ENCODE measurements around the gene CREB3L1.

Gene CREB3L1

DNA sequence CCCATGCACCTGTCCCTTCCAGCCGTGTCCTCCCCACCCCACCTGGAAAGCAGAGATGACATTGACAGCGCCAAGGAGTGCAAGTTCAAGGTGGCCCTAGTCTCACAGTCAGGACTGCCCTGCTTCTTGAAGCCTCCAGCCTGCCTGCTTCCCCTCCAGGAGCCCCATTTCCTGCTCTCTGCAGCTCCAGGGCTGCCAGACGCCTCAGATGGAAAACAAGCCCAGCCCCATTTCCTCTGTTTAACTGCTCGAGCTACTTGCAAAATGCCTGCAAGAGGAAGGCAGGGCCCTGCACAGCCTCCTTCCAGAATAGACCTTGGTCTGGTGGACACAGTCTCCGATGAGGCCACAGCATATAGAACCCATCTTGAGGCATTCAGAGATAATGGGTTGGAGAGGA, 64.8 kb downstream of the CREB3L1 start:
- no peak for DNase-seq (ENCODE audit: extremely low read depth in 1 of 2, low read depth in 1 of 2)

DNA sequence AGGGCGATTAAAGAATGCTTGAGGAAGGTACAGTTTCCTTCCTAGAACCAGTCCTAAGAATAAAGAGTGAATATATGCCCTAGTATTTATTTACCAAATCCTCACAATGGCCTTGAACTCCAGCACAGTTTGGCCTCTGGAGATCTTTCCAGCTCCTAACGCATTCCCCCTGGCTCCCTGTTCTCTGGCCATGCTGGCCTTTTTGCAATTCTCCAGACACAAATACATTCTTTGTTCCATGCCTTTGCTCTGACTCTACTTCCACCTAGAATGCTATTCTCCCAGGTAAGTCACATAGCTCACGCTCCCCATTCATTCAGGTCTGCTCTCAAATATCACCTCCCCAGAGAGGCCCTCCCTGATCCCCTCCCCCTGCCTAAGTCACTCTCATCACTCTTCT, 66.1 kb downstream of the CREB3L1 start:
- DNase-seq (ENCODE audit: extremely low read depth in 1 of 2, low read depth in 1 of 2), result no peak

DNA sequence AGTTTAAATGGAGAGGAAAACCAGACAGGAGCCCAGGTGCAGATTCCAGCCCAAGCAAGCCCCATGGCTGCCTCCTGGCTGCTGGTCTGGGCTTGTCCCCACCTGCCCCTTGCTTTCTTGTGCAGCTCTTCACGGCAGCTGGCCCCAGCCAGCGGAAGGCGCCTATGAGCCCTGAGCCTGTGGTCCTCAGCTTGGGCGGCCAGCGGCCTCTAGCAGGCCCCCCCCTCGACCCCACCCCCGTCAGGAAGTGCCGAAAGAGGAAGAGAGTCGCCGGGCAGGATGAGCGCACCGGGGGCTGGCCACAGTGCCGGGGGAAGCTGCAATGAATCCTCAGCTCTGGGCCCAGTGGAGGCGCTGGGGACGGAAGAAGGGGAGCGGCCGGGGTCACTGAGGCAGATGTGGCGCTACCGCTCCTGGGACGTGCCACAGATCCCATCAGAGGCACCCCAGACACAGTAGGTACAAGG, 67.7 kb downstream of the CREB3L1 start:
- DNase-seq (ENCODE audit: extremely low read depth in 1 of 2, low read depth in 1 of 2), result no peak

DNA sequence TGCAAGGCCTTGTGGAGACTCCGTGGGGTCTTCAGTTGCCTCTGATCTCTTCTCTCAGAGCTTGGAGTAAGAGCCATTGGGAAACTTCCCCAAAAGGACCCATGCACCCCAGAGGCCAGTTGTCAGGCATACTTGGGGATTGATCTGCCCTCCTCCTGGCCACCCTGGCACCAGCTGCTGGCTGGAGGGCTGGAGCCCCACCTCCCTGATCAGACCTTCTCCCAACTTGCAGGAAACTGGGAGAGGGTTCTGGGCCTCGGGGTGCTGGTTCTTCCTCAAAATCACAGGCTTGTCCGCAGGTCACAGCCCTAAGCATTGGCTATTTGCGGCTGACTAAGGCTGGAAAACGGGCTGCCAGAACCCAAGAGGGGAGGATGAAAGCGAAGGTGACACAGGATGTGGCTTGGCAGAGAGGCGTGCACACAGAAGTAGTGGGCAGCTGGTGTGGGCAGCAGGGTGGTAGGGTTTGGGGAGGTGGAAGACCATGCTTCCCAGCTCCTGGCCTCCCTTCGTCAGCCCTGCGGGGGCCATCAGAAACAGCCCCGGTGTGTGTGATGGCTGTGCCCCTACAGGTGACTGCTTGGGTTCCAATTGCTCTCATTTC, 68.5 kb downstream of the CREB3L1 start:
- no peak for DNase-seq (ENCODE audit: extremely low read depth in 1 of 2, low read depth in 1 of 2)

DNA sequence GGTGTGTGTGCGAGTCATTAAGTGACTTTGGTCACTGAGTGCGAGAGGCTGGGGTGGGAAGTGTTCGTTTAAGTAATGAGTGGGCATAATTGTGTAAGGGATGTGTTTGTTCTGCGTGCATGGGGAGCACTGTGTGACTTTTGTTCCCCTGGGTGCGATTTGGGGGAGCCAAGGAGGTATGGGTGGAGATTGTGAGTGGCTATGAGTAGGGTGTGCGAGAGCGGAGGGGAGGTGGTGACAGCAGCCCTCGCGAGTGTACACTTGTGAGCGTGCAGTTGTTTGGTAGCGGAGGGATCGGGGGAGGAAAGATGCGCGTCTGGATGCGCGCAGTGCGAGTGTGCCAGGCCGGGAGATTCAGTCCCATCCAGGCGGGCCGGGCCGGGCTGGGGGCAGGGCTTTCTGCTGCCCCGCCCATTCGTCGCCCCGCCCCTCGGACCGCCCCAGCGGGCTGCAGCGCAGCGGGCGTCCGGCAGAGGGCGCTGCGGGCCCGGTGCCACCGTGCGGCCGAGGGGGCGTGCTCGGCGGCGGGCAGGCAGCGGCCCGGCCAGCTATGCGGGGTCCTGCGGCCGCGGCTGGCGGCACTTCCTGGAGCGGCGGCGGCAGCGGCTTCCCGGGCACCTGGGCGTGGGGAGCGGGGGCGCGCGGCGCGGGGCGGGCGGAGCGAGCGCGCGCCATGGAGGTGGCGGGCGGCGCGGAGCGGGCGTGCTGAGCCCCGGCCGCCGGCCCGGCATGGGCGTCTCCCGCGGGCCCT, 69.6 kb downstream of the CREB3L1 start, which contains the start of gene DGKZ:
DGKZ (plus strand) TSS at position 578 of the 751 bp plus-strand sequence. CDS start 197 bp downstream, outside the sequence.
- peak; percentile 59 to 86 for DNase-seq (ENCODE audit: extremely low read depth in 1 of 2, low read depth in 1 of 2)

DNA sequence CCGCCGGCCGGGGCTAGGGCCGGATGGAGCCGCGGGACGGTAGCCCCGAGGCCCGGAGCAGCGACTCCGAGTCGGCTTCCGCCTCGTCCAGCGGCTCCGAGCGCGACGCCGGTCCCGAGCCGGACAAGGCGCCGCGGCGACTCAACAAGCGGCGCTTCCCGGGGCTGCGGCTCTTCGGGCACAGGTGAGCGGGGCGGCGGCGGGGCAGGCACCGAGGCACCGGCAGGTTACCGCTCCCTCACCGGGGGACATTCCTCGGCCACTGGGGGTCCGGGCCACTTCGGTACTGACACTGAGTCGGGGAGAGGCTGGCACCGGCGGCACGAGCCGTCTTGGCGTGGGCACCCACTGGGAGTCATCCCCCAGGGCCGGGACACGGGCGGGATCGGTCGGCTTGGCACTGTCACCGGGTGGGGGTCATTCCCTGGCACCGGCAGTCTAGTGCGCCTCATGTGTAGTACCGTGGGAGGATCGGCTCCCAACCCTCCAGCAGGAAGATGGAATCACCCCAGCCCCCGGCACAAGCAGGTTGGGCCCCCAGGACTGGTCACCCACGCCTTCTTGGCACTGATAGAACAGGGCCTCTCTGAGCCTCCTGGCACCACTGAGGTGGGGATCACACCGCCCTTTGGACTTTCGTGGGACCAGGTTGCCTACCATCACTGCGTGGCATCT, 70.3 kb downstream of the CREB3L1 start:
- no peak for DNase-seq (ENCODE audit: extremely low read depth in 1 of 2, low read depth in 1 of 2)

DNA sequence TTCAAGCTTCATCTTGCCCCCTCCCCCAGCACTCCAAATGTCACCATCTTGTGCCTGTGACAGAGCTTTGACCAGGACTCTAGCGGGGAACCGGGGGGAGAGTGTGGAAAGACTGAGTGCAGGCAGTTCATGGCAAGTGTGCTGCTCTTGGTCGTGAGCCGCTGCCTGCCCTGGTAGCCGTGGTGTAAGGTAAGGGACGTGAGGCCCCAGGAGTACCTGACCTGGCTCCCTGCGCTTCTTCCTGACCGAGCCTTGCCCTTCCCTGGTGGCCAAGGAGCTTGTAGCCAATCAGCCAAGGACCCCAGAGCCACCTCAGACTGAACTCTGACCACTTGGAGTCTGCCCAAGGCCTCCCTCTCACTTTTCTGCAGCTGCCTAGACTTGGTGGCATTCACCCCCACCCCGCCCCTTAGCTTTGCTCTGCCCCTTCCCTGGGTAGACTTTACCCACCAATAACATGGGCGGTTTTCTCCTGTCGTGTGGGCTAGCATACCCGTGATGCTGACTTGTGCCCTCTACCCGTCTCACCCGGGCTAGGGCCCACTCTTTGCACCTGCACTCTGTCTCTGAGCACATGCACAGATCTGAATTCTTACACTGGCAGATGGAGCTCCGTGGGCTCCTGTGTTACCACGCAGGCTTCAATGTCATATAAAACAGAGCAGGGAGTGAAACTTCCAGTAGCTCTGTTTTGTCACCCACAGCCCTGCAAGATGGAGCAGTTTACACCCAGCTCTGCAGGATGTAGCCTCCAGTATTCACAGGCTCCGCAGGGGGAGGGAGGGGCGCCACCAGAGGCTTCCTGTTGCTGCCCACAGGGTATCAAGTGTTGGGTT, 71.3 kb downstream of the CREB3L1 start:
- DNase-seq (ENCODE audit: extremely low read depth in 1 of 2, low read depth in 1 of 2), result peak in 1 of 2 donors; percentile 42

DNA sequence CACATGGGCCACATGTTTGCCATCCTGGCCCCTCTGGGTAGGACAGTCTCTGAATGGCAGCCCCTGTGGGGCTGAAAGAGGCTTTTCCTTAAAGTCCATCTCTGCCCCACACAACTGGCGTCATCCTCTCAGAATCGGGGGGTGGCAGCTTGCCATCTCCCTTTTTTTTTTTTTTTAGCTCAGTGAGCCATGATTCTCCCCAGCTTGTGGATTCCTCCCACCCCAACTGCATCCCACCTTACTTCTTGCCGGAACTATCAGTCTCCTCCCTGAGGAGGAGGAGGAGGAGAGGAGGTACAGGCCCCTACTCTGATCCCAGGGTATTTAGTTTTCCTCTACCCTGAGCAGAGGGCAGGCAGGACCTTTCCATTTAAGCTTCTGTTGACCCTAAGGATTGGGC, 73.2 kb downstream of the CREB3L1 start:
- no peak for DNase-seq (ENCODE audit: extremely low read depth in 1 of 2, low read depth in 1 of 2)

DNA sequence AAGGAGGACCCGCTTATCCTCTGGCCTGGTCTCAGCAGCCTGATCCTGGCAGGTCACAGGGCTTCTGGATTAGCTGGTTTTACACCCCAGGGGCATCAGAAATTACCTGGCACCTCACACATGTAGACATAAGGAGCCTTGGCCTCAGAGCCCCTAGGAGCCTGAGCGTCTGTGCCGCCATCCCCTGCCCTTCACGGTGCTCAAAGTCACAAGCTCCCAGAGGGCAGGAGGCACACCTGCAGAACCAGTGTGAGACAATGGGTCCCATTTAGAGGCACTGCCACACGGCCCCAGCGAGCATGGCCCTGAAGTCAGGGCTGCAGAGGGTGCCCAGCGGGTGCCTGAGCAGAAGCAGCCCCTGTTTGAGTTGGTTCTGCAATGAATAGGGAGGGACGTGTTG, 73.7 kb downstream of the CREB3L1 start:
- DNase-seq (ENCODE audit: extremely low read depth in 1 of 2, low read depth in 1 of 2), result no peak

DNA sequence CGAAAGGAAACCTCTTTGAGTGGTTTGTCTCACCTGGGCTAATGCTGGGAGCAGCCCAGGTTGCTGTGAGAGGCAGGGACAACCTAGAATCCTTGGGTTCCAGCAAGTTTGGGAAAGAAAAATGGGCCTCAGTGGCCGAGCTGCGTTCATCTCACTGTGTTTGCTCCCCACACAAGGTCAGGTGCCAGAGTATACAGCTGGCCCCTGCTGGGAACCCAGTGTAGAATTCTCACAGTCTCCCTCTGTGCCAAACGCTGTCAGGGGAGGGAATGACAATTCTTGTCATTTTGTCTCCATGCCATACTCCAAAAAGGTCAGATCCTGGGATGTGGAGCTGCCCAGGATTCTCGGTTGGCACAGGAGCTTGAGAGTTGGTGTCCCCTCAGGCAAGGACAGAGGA, 74.1 kb downstream of the CREB3L1 start:
- DNase-seq (ENCODE audit: extremely low read depth in 1 of 2, low read depth in 1 of 2), result no peak

DNA sequence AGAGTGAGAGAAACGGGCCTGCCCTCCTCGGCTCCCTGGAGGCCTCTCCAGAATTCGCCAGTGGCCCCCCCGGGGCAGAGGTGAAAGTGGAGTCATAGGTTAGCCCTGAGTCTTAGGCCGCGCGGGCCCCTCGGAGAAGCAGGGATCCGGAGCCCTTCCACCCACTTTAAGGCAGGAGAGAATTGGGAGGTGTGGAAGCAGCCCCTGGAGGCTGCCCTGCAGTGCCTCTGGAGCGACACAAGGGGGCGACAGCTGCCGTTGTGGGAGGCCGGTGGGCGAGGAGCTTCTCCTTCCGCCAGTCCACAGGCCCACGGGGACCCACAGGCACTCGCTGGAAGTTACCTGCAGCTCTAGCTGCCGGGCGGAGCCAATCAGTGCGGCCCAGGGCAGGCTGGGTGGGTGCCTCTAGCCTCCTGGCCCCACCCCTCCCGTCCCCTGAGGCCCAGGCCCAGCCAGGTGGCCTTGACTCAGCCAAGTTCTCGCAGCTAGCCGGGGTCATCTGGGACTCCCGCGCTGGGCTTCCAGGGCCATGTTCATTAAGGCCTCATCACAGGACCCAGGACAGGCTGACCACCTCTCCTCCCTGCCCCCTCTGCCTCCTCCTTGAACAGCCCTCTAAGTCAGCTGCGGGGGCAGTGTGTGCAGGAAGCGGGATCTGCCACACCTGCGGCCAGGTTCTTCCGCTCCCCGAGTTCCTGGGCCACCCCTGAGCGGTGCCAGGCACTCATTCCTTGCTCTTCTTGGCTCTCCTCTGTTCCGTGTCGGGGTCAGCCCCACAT, 74.8 kb downstream of the CREB3L1 start:
- DNase-seq (ENCODE audit: extremely low read depth in 1 of 2, low read depth in 1 of 2), result peak; percentile 61 to 65

DNA sequence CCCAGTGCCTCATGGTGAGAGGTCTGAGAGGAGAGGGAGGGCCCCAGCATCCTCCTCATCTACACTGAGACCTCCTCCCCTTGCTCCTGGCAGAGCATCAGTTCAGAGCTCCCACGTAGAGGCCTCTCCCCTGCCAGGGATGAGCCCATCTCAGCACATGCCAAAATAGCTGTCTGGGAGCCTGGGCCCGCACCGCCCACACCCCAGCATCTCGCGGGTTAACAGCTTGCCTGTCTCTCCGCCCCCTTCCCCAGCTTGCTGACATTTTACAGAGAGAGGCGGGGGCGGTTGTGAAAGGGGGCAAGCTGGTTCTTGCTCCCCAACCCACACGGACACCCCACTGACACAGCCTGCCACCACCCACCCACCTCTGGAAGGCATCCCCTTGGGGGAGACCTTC, 76.2 kb downstream of the CREB3L1 start:
- no peak for DNase-seq (ENCODE audit: extremely low read depth in 1 of 2, low read depth in 1 of 2)

DNA sequence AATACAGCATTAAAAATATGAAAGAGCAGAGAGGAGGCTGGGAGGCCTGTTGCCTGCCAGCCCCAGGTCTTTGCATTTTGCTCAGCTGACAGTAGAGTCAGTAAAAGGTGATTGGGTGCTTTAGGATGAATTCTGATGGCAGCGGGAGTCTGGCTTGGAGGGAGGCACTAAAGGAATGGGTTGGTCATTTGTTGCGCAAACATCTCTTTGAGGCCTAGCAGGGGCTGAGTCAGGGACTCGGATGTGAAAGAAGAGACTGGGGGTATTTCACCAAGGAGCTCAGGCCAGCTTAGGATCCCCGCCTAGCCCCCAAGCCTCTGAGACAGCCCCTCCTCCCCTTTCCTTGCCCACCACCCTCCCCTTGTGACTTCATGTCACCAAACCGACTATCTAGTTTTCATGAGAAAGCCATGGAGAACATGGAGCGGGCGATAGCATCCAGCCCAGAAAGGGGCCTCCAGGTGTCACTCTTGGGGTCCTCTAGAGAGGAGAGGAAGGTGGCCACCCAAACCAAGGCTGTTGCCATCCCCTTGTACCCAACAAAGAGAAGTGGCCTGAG, 79.5 kb downstream of the CREB3L1 start:
- DNase-seq (ENCODE audit: extremely low read depth in 1 of 2, low read depth in 1 of 2), result no peak

DNA sequence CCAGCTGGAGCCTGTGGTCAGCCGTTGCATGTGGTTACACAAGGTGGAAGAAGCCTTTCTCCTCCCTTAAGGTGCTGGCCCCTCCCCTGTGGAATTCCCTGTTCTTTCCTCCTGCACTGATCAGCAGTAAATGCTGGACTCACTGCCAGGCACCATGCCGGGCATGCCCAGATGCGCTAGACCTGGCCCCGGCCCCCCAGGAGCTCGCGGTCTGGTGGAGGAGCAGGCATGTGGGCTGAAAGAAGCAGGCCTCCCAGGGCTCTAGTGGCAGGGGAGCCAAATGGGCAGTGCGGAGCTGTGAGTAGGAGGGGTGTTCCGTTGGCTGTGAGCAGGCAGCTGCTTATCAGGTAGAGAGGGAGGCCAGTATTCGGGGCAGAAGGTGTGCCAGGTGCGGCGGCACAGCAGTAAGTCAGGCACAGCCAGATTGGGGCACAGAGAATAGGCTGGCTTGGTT, 80.0 kb downstream of the CREB3L1 start:
- no peak for DNase-seq (ENCODE audit: extremely low read depth in 1 of 2, low read depth in 1 of 2)

DNA sequence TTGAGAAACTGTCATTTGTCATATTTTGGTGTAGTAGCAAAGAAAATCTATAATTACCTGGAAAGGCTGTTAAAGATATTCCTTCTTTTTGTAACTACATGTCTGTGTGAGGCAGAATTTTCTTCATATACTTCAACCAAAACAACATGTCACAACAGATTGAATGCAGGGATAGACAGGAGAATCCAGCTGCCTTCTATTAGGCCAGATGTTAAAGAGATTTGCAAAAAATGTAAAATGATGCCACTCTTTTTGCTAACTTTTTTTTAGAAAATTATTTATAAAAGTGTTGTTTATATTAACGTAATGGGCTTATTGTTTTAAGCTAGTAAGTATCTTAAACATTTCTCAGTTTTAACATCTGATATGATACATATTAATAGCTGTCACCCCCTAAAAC, 82.5 kb downstream of the CREB3L1 start:
- DNase-seq (ENCODE audit: extremely low read depth in 1 of 2, low read depth in 1 of 2), result no peak

DNA sequence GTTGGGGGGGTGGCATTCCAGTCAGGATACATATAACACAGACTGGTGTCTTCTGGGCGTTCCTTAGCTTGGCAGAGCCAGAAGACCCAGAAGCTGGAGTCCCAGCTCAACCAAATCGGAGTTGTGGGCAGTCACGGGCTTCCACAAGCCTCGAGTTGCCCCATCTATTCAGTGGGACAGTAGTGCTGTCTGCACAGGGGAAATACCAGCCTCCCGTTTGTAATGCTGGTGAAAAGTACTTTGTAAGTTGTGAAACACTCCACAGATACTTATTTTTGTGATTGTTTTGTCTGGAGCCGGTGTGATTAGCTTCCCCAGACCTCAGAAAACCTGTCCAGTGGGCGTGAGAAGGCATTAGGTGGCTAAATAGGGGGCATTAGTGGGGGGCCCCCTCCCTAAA, 83.4 kb downstream of the CREB3L1 start:
- no peak for DNase-seq (ENCODE audit: extremely low read depth in 1 of 2, low read depth in 1 of 2)

DNA sequence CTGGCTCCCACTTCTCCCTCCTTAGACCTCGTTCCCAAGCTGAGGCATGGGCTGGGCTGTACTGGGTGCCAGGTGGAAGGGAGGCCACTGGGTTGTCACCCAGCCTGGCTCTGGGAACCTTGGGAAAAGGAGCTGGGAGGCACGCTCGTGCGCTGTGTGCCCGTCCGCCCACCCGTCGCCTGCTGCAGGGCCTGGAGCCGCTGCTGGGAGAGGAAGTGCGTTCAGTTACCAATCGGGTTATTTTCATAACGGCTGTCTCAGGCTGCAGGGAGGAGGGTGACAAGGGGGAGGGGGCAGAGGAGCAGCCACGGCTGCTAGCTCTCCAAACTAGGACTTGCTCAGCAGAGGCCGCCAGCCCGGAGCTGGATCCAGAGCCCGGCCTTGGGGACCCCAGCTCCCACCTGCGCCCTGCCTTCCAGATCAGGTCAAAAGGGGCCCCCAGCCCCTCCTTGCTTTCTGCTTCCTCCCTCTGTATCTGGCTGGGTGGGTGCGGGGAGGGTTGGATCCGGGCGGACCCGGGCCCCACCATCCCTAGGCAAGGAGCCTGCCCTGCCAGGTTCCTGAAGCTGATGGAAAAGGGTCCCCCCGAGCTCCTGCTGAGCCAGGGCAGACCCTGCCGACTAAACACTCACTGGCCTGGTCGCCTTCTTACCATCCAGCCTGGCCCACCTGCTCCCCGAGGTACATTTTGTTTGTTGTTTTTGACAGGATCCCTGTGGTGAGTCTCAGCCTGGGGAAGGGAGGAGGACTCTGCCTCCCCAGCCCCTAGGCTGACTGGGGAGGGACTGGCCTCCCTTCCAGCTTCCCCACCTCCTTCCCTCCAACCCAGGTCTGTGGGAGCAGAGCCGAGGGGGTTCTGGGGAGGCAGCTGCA, 84.1 kb downstream of the CREB3L1 start:
- no peak for DNase-seq (ENCODE audit: extremely low read depth in 1 of 2, low read depth in 1 of 2)

DNA sequence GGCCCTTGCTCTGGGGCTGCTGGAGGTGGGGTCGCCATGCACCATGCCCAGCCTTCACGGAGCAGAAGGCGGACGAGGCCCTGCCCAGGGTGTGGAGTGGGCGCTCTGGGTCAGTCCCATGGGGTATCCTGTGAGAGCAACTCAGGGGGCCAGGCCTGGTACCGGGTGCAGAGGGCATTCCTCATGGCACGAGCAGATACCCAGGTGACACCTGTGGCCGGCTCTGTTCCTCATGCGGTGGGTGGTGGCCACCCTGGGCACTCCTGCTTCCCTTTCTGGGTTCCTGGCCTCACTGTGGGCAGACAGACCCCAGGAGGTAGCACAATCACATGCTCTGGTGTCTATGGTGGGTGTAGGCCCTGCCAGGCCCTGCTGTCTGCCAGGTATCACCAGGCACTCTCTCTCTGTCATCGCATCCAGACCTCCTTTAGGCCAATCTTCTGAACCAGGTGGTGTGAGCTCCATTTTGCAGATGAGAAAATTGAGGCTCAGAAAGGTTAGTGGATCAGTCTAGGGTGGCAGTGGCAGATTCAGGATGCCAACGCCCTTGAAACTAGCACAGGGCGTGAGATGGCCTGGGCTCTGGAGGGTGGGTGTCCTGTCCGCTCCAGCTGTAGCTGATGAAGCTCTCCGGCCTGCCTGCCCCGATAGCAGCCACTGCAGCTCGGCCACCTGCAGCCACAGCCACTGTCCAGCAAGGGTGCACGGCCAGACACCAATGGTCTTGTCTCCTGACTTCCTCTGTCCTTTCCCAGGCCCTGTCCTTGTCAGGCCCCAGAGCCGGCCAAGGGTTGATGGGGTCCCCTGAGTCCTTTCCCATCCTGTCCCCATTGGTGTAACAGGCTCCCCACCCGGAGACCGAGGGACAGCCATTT, 84.9 kb downstream of the CREB3L1 start:
- DNase-seq (ENCODE audit: extremely low read depth in 1 of 2, low read depth in 1 of 2), result no peak
